ENCODE measurements around the gene PCP2.

PCP2 gene

DNA sequence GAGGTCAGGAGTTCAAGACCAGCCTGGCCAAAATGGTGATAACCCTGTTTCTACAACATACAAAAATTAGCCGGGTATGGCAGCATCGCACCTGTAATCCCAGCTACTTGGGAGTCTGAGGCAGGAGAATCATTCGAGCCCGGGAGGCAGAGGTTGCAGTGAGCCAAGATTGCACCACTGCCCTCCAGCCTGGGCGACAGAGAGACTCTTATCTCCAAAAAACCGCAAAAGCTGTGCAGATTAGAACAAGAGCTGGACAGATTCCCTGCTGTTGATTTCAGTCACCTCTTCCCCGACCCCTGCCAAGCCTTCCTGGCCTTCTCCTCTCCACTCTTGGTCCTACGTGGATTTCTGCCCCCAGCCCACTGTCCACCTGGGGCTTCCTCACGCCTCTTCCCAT is 29.6 kb downstream of the PCP2 start:
- TF ChIP-seq, protein P1, sequence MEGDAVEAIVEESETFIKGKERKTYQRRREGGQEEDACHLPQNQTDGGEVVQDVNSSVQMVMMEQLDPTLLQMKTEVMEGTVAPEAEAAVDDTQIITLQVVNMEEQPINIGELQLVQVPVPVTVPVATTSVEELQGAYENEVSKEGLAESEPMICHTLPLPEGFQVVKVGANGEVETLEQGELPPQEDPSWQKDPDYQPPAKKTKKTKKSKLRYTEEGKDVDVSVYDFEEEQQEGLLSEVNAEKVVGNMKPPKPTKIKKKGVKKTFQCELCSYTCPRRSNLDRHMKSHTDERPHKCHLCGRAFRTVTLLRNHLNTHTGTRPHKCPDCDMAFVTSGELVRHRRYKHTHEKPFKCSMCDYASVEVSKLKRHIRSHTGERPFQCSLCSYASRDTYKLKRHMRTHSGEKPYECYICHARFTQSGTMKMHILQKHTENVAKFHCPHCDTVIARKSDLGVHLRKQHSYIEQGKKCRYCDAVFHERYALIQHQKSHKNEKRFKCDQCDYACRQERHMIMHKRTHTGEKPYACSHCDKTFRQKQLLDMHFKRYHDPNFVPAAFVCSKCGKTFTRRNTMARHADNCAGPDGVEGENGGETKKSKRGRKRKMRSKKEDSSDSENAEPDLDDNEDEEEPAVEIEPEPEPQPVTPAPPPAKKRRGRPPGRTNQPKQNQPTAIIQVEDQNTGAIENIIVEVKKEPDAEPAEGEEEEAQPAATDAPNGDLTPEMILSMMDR (conservative IDR thresholded peaks at IDR 0.05): no peak

DNA sequence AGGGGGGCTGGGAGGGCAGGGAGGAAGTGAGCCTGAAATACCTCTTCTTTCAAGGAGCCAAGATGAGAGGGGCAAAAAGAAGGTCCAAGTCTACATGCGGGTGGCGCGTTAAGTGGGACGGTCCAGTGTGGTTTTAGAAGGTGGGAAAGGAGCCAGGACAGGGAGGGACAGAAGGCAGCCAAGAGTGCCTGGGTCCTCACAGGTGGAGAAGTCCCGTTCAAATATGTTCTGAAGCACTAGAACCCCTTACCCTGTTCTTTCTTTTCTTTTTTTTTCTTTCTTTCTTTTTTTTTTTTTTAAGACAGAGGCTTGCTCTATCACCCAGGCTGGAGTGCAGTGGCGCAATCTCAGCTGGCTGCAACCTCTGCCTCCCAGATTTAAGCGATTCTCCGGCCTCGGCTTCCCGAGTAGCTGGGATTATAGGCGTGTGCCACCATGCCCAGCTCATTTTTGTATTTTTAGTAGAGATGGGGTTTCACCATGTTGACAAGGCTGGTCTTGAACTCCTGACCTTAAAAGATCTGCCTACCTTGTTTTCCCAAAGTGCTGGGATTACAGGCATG is 30.5 kb downstream of the PCP2 start:
- TF ChIP-seq, protein P1 (conservative IDR thresholded peaks at IDR 0.05): no peak
- no peak overlapping the region for H3K27ac ChIP-seq

More for the DNA sequence above, 29.6 kb downstream of the PCP2 start:
- H3K27ac ChIP-seq: no peak overlapping the region

DNA sequence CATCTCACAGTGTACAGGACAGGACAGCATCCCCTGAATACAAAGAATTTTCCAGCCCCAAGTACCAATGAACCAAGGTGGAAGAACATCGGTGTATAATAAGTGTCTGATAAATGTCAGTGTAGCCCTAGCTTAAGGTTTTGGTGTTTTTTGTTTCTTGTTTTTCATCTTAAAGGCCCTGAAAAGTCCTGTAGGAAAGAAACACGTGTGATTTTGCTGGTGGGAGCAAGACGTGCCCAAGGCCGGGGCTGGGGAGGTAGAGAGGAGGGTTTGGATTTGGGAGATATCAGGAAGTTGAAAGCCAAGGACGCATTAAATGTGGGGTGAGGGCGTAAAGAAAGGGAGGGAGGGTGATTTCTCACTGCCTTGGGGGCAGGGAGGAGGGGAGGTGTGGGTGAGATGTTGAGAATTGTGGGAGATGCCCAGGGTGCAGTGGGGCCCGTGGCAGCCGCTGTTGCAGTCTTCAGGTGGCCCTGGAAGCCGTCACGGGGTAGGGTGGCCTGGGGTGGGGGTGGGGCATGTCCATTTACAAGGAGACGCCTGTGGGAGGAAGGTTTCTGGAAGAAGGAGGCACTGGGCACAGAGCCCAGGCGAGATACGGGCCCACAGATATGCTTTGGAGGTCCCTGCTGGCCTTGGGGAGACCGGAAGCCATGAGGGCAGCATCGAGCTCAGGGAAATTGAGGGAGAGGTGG is 31.1 kb downstream of the PCP2 start:
- H3K27ac ChIP-seq: no peak overlapping the region
- TF ChIP-seq, protein P1 (conservative IDR thresholded peaks at IDR 0.05): no peak

DNA sequence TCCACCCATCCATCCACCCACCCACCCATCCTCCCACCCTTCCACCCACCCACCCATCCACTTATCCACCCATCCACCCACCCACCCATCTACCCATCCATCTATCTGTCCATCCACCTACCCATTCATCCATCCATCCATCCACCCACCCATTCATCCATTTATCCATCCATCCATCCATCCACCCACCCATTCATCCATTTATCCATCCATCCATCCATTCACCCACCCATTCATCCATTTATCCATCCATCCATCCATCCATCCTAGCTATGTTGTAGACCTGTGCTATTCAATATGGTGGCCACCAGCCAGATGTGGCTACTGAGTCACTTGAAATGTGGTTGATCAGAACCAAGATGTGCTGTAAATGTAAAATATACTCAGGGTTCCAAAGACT is 32.8 kb downstream of the PCP2 start:
- H3K27ac ChIP-seq: no peak overlapping the region
- TF ChIP-seq, protein P1 (conservative IDR thresholded peaks at IDR 0.05): no peak

DNA sequence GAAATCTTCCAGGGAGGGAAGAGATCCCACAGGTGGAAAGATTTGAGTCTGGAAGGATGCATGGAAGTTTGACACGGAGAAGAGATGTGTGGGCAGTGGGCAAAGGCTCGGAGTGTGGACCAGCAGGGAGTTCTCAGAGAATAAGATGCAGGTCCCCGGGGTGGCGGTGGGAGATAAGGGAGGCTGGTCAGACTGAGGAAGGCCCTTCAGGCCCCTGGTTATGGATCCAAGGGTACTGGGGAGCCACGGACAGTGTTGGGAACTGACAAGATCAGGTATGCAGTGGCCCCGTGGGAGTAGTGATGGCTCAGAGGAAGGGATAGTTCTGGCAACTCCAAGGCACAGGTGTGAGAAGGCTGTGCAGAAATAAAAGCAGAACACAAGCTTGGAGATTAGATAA is 35.3 kb downstream of the PCP2 start:
- H3K27ac ChIP-seq: no peak overlapping the region
- TF ChIP-seq, protein P1 (conservative IDR thresholded peaks at IDR 0.05): no peak

DNA sequence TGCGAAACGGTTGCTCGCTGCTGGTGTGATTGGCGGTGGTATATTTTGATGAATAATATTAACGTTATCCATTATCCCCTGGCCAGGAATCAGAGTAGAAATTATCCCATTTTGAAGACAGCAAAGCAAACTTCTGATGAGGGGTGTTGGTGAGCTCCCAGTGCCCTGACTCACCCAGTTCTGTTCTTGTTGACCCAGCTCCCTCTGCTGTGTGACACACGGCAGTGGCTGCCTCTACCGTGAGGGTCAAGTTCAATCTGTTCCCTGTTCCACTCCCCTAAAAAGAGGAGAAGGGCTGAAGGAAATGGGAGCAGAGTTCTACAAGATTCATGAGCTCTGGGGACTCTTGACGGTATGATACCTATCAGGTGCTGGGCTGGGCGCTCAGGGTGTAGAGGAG is 35.8 kb downstream of the PCP2 start:
- no peak overlapping the region for H3K27ac ChIP-seq
- TF ChIP-seq, protein P1 (conservative IDR thresholded peaks at IDR 0.05): no peak

DNA sequence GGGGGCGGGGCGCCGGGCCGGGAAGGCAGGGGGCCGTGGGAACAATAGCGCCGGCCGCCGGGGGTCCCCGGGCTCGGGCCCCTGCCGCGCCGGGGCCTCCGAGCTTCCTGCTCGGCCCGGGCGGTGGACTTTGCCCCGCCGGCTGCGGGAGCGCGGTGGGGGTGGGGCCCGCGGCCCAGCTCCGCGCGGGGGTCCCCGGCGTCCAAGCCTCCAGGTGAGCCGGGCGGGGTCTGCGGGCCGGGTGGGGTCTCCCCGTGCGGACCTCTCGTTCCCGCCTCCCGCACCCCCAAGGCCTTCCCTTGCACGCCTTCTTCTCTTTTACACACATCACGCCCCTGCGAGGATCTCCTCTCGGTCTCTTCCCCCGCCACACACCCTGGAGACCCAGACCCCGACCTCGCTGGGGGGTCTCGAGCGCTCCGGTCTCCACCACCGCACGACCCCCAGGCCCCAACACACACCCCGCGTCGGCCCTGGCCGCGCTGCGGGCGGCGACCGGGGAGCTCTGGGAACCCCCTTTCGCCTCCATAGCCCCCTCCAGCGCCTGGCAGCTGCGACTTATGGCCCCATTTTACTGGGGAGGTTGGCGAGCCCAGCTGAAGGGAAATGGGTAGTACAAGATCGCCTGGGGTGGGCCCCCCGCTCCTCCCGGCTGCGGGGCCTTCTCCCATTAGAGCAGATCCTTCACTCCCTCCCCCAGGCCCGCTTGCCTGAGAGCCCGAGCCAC is 37.1 kb downstream of the PCP2 start:
- TF ChIP-seq, protein P1 (conservative IDR thresholded peaks at IDR 0.05): no peak
- H3K27ac ChIP-seq: peak overlapping the region; percentile 74

Measured in VCaP (cell line).